Measurements from ENCODE around the gene ZNF346.

DNA sequence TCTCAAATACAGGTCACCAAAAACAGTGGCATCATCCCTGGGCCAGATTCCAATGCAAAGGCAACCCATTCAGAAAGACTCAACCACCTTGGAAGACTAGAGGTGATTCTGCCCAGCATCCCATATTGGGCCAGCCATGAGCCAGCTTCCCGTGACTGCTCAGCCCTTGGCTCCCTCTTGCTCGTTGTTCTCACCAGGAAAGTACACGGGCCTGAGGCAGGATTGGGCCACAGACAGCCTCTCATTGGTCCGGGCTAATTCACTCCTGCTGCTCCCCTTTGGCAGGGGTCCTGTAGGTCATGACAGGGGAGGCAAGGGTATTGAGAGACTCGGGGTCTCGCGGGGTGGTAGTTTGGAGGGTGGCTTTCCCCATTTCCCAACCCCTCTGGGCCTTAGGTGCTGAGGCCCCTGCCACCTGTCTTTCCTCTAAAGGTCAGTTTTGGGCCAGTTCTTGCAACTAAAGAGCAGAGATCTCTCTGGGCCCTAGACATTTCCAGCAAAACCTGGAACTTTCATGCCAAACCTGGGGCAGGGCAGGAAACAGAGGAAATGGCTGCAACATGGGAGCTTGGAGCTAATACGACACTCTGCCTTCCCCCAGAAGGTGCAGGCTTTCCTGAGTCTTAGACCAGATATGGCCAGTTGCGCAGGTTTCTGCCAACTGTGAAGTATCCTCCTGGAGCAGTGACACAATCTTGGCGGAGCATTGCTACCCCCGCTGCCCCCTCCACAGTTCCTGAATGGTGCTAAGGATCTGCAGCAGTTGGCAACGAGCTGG, 42.2 kb downstream of the ZNF346 start:
- TF ChIP-seq, protein P1, sequence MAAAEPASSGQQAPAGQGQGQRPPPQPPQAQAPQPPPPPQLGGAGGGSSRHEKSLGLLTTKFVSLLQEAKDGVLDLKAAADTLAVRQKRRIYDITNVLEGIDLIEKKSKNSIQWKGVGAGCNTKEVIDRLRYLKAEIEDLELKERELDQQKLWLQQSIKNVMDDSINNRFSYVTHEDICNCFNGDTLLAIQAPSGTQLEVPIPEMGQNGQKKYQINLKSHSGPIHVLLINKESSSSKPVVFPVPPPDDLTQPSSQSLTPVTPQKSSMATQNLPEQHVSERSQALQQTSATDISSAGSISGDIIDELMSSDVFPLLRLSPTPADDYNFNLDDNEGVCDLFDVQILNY (CRISPR knock-in tag; IDR thresholded peaks at IDR 0.05) = no peak
- TF ChIP-seq, protein P2, sequence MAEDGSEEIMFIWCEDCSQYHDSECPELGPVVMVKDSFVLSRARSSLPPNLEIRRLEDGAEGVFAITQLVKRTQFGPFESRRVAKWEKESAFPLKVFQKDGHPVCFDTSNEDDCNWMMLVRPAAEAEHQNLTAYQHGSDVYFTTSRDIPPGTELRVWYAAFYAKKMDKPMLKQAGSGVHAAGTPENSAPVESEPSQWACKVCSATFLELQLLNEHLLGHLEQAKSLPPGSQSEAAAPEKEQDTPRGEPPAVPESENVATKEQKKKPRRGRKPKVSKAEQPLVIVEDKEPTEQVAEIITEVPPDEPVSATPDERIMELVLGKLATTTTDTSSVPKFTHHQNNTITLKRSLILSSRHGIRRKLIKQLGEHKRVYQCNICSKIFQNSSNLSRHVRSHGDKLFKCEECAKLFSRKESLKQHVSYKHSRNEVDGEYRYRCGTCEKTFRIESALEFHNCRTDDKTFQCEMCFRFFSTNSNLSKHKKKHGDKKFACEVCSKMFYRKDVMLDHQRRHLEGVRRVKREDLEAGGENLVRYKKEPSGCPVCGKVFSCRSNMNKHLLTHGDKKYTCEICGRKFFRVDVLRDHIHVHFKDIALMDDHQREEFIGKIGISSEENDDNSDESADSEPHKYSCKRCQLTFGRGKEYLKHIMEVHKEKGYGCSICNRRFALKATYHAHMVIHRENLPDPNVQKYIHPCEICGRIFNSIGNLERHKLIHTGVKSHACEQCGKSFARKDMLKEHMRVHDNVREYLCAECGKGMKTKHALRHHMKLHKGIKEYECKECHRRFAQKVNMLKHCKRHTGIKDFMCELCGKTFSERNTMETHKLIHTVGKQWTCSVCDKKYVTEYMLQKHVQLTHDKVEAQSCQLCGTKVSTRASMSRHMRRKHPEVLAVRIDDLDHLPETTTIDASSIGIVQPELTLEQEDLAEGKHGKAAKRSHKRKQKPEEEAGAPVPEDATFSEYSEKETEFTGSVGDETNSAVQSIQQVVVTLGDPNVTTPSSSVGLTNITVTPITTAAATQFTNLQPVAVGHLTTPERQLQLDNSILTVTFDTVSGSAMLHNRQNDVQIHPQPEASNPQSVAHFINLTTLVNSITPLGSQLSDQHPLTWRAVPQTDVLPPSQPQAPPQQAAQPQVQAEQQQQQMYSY (CRISPR knock-in tag; IDR thresholded peaks at IDR 0.05) = no peak
- TF ChIP-seq, protein P3, sequence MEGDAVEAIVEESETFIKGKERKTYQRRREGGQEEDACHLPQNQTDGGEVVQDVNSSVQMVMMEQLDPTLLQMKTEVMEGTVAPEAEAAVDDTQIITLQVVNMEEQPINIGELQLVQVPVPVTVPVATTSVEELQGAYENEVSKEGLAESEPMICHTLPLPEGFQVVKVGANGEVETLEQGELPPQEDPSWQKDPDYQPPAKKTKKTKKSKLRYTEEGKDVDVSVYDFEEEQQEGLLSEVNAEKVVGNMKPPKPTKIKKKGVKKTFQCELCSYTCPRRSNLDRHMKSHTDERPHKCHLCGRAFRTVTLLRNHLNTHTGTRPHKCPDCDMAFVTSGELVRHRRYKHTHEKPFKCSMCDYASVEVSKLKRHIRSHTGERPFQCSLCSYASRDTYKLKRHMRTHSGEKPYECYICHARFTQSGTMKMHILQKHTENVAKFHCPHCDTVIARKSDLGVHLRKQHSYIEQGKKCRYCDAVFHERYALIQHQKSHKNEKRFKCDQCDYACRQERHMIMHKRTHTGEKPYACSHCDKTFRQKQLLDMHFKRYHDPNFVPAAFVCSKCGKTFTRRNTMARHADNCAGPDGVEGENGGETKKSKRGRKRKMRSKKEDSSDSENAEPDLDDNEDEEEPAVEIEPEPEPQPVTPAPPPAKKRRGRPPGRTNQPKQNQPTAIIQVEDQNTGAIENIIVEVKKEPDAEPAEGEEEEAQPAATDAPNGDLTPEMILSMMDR (IDR thresholded peaks at IDR 0.05) = no peak
- TF ChIP-seq, protein P4, sequence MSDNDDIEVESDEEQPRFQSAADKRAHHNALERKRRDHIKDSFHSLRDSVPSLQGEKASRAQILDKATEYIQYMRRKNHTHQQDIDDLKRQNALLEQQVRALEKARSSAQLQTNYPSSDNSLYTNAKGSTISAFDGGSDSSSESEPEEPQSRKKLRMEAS (CRISPR knock-in tag; IDR thresholded peaks at IDR 0.05) = no peak
- TF ChIP-seq JUN (CRISPR knock-in tag; IDR thresholded peaks at IDR 0.05) = no peak
- TF ChIP-seq, protein P5, sequence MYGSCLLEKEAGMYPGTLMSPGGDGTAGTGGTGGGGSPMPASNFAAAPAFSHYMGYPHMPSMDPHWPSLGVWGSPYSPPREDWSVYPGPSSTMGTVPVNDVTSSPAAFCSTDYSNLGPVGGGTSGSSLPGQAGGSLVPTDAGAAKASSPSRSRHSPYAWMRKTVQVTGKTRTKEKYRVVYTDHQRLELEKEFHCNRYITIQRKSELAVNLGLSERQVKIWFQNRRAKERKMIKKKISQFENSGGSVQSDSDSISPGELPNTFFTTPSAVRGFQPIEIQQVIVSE (CRISPR knock-in tag; IDR thresholded peaks at IDR 0.05; ENCODE audit: borderline replicate concordance) = no peak
- TF ChIP-seq SP1 (CRISPR knock-in tag; conservative IDR thresholded peaks at IDR 0.05) = no peak
- no peak for TF ChIP-seq TP53 (CRISPR knock-in tag; IDR thresholded peaks at IDR 0.05)
- TF ChIP-seq GABPB1 (CRISPR knock-in tag; IDR thresholded peaks at IDR 0.05) = no peak
- TF ChIP-seq, protein P6, sequence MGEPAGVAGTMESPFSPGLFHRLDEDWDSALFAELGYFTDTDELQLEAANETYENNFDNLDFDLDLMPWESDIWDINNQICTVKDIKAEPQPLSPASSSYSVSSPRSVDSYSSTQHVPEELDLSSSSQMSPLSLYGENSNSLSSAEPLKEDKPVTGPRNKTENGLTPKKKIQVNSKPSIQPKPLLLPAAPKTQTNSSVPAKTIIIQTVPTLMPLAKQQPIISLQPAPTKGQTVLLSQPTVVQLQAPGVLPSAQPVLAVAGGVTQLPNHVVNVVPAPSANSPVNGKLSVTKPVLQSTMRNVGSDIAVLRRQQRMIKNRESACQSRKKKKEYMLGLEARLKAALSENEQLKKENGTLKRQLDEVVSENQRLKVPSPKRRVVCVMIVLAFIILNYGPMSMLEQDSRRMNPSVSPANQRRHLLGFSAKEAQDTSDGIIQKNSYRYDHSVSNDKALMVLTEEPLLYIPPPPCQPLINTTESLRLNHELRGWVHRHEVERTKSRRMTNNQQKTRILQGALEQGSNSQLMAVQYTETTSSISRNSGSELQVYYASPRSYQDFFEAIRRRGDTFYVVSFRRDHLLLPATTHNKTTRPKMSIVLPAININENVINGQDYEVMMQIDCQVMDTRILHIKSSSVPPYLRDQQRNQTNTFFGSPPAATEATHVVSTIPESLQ (CRISPR knock-in tag; IDR thresholded peaks at IDR 0.05) = no peak
- TF ChIP-seq, protein P7, sequence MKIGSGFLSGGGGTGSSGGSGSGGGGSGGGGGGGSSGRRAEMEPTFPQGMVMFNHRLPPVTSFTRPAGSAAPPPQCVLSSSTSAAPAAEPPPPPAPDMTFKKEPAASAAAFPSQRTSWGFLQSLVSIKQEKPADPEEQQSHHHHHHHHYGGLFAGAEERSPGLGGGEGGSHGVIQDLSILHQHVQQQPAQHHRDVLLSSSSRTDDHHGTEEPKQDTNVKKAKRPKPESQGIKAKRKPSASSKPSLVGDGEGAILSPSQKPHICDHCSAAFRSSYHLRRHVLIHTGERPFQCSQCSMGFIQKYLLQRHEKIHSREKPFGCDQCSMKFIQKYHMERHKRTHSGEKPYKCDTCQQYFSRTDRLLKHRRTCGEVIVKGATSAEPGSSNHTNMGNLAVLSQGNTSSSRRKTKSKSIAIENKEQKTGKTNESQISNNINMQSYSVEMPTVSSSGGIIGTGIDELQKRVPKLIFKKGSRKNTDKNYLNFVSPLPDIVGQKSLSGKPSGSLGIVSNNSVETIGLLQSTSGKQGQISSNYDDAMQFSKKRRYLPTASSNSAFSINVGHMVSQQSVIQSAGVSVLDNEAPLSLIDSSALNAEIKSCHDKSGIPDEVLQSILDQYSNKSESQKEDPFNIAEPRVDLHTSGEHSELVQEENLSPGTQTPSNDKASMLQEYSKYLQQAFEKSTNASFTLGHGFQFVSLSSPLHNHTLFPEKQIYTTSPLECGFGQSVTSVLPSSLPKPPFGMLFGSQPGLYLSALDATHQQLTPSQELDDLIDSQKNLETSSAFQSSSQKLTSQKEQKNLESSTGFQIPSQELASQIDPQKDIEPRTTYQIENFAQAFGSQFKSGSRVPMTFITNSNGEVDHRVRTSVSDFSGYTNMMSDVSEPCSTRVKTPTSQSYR (CRISPR knock-in tag; IDR thresholded peaks at IDR 0.05) = no peak
- TF ChIP-seq, protein P8, sequence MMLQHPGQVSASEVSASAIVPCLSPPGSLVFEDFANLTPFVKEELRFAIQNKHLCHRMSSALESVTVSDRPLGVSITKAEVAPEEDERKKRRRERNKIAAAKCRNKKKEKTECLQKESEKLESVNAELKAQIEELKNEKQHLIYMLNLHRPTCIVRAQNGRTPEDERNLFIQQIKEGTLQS (CRISPR knock-in tag; conservative IDR thresholded peaks at IDR 0.05) = no peak
- no peak for TF ChIP-seq FOXK1 (CRISPR knock-in tag; IDR thresholded peaks at IDR 0.05)

Data from WTC11 (cell line).